Stomach (tissue), 9 donors: ENCODE results near the gene SRC. TPM values are rescaled to one million over a fixed set of nuclear protein-coding genes. Genes with fewer than 3 reads are reported as not detected.

Experiments used
- DNase-seq, 2 donors: peaks; one replicate each; pipeline versions ENCODE4 v3.0.0 to v3.0.0-alpha.2; 2013 to 2019
- H3K27ac ChIP-seq, 5 donors: fragments of 200-600 bp in 4 of 5; sonication (generic) in 4 of 5; one replicate each; pipeline ENCODE4 v1.5.1; 2013 to 2019; ENCODE audit warnings: mild to moderate bottlenecking in 1 of 5, moderate library complexity in 1 of 5
- H3K27me3 ChIP-seq, 3 donors: fragments of 200-600 bp; sonication (generic); one replicate each; pipeline ENCODE4 v1.5.1; 2017 to 2019; ENCODE audit warnings: mixed run types in 1 of 3
- H3K36me3 ChIP-seq, 4 donors: fragments of 200-600 bp; sonication (generic); 1 replicate in 3 of 4; 2 replicates in 1 of 4; pipeline ENCODE4 v1.5.1; 2016 to 2019
- H3K4me1 ChIP-seq, 4 donors: fragments of 200-600 bp; sonication (generic); one replicate each; pipeline ENCODE4 v1.5.1; 2016 to 2019
- H3K4me3 ChIP-seq, 4 donors: fragments of 200-600 bp; sonication (generic) in 3 of 4; one replicate each; pipeline ENCODE4 v1.5.1; 2016 to 2019; ENCODE audit warnings: mild to moderate bottlenecking in 1 of 4
- H3K9me3 ChIP-seq, 4 donors: fragments of 200-600 bp; sonication (generic); one replicate each; pipeline ENCODE4 v1.5.1; 2016 to 2019
- EP300 ChIP-seq: sonication (generic); formaldehyde crosslinking; IDR thresholded peaks from one replicate; pipeline ENCODE4 v1.6.1; 2017; ENCODE audit warnings: antibody characterized with exemption
- POLR2A ChIP-seq, 4 donors: fragments of 450-650 bp; IDR thresholded peaks; one replicate each; pipeline ENCODE4 v1.6.1; 2016; ENCODE audit warnings: antibody characterized with exemption in 4 of 4, control low read depth in 2 of 4, mild to moderate bottlenecking in 1 of 4, moderate library complexity in 1 of 4
- POLR2AphosphoS5 ChIP-seq, 3 donors: sonication (generic); formaldehyde crosslinking; IDR thresholded peaks; one replicate each; pipeline ENCODE4 v1.6.1; 2016; ENCODE audit warnings: antibody characterized with exemption in 3 of 3
- WGBS, 5 donors: extraction: QIAGEN DNeasy Blood & Tissue Kit in 3 of 5; methylation state at CpG; one replicate each; pipeline versions ENCODE4 v1.1.5 to v1.1.7; 2013 to 2018; 5-methylcytosine and 5-hydroxymethylcytosine counted together
- intact Hi-C: fragments of 100-400 bp; cut with DNase I; formaldehyde crosslinking; loops from one replicate; pipeline ENCODE4 v1.15.1; 2023; ENCODE audit warnings: low total_unique reads
- polyA plus RNA-seq, 3 donors: library from polyadenylated mRNA; stranded (reverse); fragments of 200-250 nt; gene quantifications; one replicate each; pipeline ENCODE4 v1.2.3, GENCODE V29; 2013
- total RNA-seq, 5 donors: library from RNA; depleted of rRNA; stranded (reverse); fragments of >200 nt; gene quantifications; one replicate each; pipeline versions ENCODE4 v1.1.0 to v1.2.3, GENCODE V29; 2014 to 2016
- TF ChIP-seq, protein P1 (sequence below), 7 experiments: fragments of 450-650 bp in 4 of 7; fragments of 200-600 bp in 3 of 7; sonication (generic) in 3 of 7; IDR thresholded peaks; one replicate each; pipeline ENCODE4 v1.5.1; 2016 to 2019; ENCODE audit warnings: antibody characterized with exemption in 7 of 7, control low read depth in 2 of 7, mild to moderate bottlenecking in 1 of 7
- donor health status: healthy with polysubstance abuse.
- donor health status: Bipolar disorder and iron deficiency.
- donor health status: healthy.

The SRC gene
- total and polyA plus RNA-seq, 8 donors = 31.6 to 471 (median 47.3) TPM

DNA sequence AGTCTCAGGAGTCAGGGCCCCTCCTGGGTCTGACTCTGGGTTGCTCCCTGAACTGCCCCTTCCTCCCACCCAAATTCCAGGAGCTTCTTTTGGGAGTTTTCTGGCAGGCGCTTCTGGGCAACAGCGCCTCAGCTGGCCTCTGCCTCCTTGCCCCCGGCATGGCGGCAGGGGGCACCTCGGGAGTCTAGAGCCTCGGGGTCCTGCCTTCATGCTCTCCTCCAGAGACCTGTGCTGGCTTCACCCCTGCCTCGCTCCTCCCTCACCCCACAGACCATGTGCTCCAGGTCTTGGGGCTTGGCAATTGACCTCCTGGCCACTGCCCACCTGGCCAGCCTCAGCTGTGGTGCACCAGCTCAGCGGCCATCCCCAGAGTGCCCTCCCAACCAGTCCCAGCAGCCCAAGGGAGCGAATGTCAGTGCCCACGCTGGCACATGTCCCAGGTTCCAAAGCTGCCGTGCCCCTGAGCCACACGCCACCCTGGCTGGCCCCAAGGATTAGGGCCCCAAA, 43.4 kb downstream of the SRC start:
- peaks cover under 1 to 18% (median 9%) of the 10 kb centered on the region in 4 donors for H3K4me1 ChIP-seq
- H3K4me3 ChIP-seq = no peak overlapping the region
- H3K27ac ChIP-seq = no peak overlapping the region
- TF ChIP-seq POLR2A (IDR thresholded peaks at IDR 0.05) = no peak
- no peak for TF ChIP-seq POLR2AphosphoS5 (IDR thresholded peaks at IDR 0.05)
- TF ChIP-seq EP300 = no peak
- TF ChIP-seq, protein P1, sequence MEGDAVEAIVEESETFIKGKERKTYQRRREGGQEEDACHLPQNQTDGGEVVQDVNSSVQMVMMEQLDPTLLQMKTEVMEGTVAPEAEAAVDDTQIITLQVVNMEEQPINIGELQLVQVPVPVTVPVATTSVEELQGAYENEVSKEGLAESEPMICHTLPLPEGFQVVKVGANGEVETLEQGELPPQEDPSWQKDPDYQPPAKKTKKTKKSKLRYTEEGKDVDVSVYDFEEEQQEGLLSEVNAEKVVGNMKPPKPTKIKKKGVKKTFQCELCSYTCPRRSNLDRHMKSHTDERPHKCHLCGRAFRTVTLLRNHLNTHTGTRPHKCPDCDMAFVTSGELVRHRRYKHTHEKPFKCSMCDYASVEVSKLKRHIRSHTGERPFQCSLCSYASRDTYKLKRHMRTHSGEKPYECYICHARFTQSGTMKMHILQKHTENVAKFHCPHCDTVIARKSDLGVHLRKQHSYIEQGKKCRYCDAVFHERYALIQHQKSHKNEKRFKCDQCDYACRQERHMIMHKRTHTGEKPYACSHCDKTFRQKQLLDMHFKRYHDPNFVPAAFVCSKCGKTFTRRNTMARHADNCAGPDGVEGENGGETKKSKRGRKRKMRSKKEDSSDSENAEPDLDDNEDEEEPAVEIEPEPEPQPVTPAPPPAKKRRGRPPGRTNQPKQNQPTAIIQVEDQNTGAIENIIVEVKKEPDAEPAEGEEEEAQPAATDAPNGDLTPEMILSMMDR (IDR thresholded peaks at IDR 0.05) = no peak
- intact Hi-C loops = loop anchor here (5.0 to 10.0 kb wide), 2 partner anchors 117 to 146 kb away; no protein-coding TSS in a partner anchor
- no peaks in the 10 kb centered on the region for H3K9me3 ChIP-seq
- H3K36me3 ChIP-seq = peaks cover 34 to 96% (median 91%) of the 10 kb centered on the region in 4 donors
- DNase-seq = peak in 1 of 2 donors; percentile 15
- no peaks in the 10 kb centered on the region for H3K27me3 ChIP-seq
- WGBS, 5 donors = 88 to 92% (median 91%) methylated on average over 7 to 12 of the region's 12 CpGs

DNA sequence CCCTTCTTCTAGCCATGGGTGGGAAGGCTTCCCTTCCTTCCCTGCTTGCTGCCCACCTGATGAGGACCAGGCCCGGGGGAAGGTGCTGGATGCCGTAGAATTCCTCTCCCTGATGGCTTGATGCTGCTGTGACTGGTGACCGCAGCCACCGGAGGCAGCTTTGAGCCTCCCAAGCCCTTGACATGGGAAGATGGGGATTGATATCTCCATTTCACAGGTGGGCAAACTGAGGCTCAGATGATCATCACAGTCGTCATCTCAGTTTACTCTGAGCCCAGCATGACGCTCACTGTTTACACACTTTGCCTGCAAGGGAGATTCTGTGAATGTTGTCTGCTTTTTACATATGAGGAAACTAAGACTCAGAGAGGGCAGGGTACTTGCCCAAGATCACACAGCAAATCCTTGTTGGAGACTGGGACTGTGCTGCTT, 43.9 kb downstream of the SRC start:
- Histone ChIP-seq H3K36me3 (peaks cover 34 to 99% (median 96%) of the 10 kb centered on the region in 4 donors), H3K9me3 (no peaks in the 10 kb centered on the region), H3K4me3 (no peak overlapping the region), H3K27me3 (no peaks in the 10 kb centered on the region), H3K4me1 (peaks cover 0 to 15% (median 5%) of the 10 kb centered on the region in 4 donors), H3K27ac (no peak overlapping the region)
- intact Hi-C loops = loop anchor here (5.0 to 10.0 kb wide), 2 partner anchors 118 to 145 kb away; no protein-coding TSS in a partner anchor
- peak in 1 of 2 donors; percentile 27 for DNase-seq
- 88 to 97% (median 95%) methylated on average over 3 to 6 of the region's 6 CpGs for WGBS, 5 donors
- TF ChIP-seq EP300 (no peak), POLR2AphosphoS5 (IDR thresholded peaks at IDR 0.05) (no peak), POLR2A (IDR thresholded peaks at IDR 0.05) (no peak)
- TF ChIP-seq, protein P1 (IDR thresholded peaks at IDR 0.05) = no peak

GRCh38 chr20:37390503-37390890, 44.6 kb downstream of the SRC start:
- H3K4me3 ChIP-seq = no peak overlapping the region
- H3K27ac ChIP-seq = no peak overlapping the region
- H3K36me3 ChIP-seq = peaks cover 32 to 99% (median 98%) of the 10 kb centered on the region in 4 donors
- WGBS, 5 donors = 91 to 96% (median 94%) methylated on average over 9 of the region's 9 CpGs
- intact Hi-C loops = no loop called here
- no peaks in the 10 kb centered on the region for H3K27me3 ChIP-seq
- TF ChIP-seq POLR2AphosphoS5 (IDR thresholded peaks at IDR 0.05) (no peak), POLR2A (IDR thresholded peaks at IDR 0.05) (no peak), EP300 (no peak)
- TF ChIP-seq, protein P1 (IDR thresholded peaks at IDR 0.05) = no peak
- no peaks in the 10 kb centered on the region for H3K9me3 ChIP-seq
- peaks cover 0 to 15% (median 7%) of the 10 kb centered on the region in 4 donors for H3K4me1 ChIP-seq
- no peak for DNase-seq

- 84 to 89% (median 87%) methylated on average over 11 to 12 of the region's 12 CpGs for WGBS, 5 donors
- Histone ChIP-seq H3K4me3 (no peak overlapping the region), H3K36me3 (peaks cover 27 to 99% (median 98%) of the 10 kb centered on the region in 4 donors), H3K4me1 (peaks cover 0 to 20% (median 12%) of the 10 kb centered on the region in 4 donors), H3K9me3 (no peaks in the 10 kb centered on the region), H3K27me3 (no peaks in the 10 kb centered on the region), H3K27ac (no peak overlapping the region)
- peak in 1 of 2 donors; percentile 8 for DNase-seq
- intact Hi-C loops = no loop called here
- TF ChIP-seq POLR2AphosphoS5 (IDR thresholded peaks at IDR 0.05) = no peak
- TF ChIP-seq, protein P1 (IDR thresholded peaks at IDR 0.05) = no peak
- no peak for TF ChIP-seq POLR2A (IDR thresholded peaks at IDR 0.05)
- no peak for TF ChIP-seq EP300
Observed at GRCh38 chr20:37390891-37391525, 45.1 kb downstream of the SRC start.
